ENCODE results near the gene CHST11. TPM values are rescaled to one million over a fixed set of nuclear protein-coding genes. Genes with fewer than 3 reads are reported as not detected.
A peak's percentile ranks its signal among the peaks of the same experiment; 100 is the strongest.

The CHST11 gene
- total and polyA plus RNA-seq, 4 donors: 0.57 to 11.1 (median 3.7) TPM

GRCh38 chr12:104643093-104643818, 186.5 kb downstream of the CHST11 start:
- Histone ChIP-seq H3K27me3 (ENCODE audit: control insufficient read depth in 4 of 4, insufficient read depth in 4 of 4, low read length in 3 of 4) (no peaks in the 10 kb centered on the region), H3K9ac (ENCODE audit: low read depth in 1 of 2, low read length in 2 of 2) (no peak overlapping the region), H3K36me3 (ENCODE audit: control insufficient read depth in 4 of 4, insufficient read depth in 3 of 4, low read depth in 1 of 4, low read length in 3 of 4) (no peaks in the 10 kb centered on the region), H3K27ac (ENCODE audit: low read depth in 1 of 2, low read length in 2 of 2) (peak overlapping the region; percentile 17 to 59), H3K4me3 (ENCODE audit: low read depth in 1 of 3, low read length in 3 of 3) (no peak overlapping the region), H3K9me3 (ENCODE audit: control insufficient read depth in 4 of 4, low read length in 3 of 4) (peaks cover 0 to 3% (median 1%) of the 10 kb centered on the region in 4 donors), H3K4me1 (ENCODE audit: control insufficient read depth in 4 of 4, insufficient read depth in 4 of 4, low read length in 3 of 4) (no peaks in the 10 kb centered on the region)
- 81% methylated on average over 8 of the region's 8 CpGs for WGBS
- TF ChIP-seq ZBTB33 (IDR thresholded peaks at IDR 0.05) (no peak), HNF4A (conservative IDR thresholded peaks at IDR 0.05) (no peak)
- DNase-seq (ENCODE audit: low spot score): no peak

GRCh38 chr12:104643819-104644669, 187.3 kb downstream of the CHST11 start:
- Histone ChIP-seq H3K9ac (ENCODE audit: low read depth in 1 of 2, low read length in 2 of 2) (no peak overlapping the region), H3K36me3 (ENCODE audit: control insufficient read depth in 4 of 4, insufficient read depth in 3 of 4, low read depth in 1 of 4, low read length in 3 of 4) (no peaks in the 10 kb centered on the region), H3K9me3 (ENCODE audit: control insufficient read depth in 4 of 4, low read length in 3 of 4) (peaks cover 0 to 3% (median 1%) of the 10 kb centered on the region in 4 donors), H3K27me3 (ENCODE audit: control insufficient read depth in 4 of 4, insufficient read depth in 4 of 4, low read length in 3 of 4) (no peaks in the 10 kb centered on the region), H3K4me3 (ENCODE audit: low read depth in 1 of 3, low read length in 3 of 3) (no peak overlapping the region), H3K27ac (ENCODE audit: low read depth in 1 of 2, low read length in 2 of 2) (peak overlapping the region; percentile 51 to 59), H3K4me1 (ENCODE audit: control insufficient read depth in 4 of 4, insufficient read depth in 4 of 4, low read length in 3 of 4) (no peaks in the 10 kb centered on the region)
- 63% methylated on average over 12 of the region's 12 CpGs for WGBS
- TF ChIP-seq NR2F2 (IDR thresholded peaks at IDR 0.05) (no peak), GABPA (IDR thresholded peaks at IDR 0.05 in 1 of 2, conservative IDR thresholded peaks at IDR 0.05 in 1 of 2) (no peak), RXRA (IDR thresholded peaks at IDR 0.05) (no peak), HNF4A (conservative IDR thresholded peaks at IDR 0.05) (no peak), MAX (IDR thresholded peaks at IDR 0.05) (no peak)
- no peak for DNase-seq (ENCODE audit: low spot score)

DNA sequence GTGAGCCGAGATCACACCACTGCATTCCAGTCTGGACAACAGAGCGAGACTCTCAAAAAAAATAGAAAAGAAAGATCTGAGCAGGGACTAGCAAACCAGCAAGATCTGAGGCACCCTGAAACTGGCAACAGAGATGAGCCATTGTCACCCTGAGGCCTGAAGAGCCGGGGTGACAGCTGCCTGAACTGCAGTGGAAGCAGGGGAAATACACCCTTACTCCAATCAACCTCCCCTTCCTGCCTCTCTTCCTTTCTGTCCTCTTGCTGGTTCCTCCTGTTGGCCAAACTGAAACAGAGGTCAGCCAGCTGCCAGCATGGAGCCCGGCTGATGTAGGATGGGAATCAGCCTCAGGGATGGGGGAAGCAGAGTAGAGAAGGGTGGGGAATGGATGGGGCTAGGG, 192.0 kb downstream of the CHST11 start:
- Histone ChIP-seq H3K27ac (ENCODE audit: low read depth in 1 of 2, low read length in 2 of 2) (no peak overlapping the region), H3K27me3 (ENCODE audit: control insufficient read depth in 4 of 4, insufficient read depth in 4 of 4, low read length in 3 of 4) (no peaks in the 10 kb centered on the region), H3K36me3 (ENCODE audit: control insufficient read depth in 4 of 4, insufficient read depth in 3 of 4, low read depth in 1 of 4, low read length in 3 of 4) (no peaks in the 10 kb centered on the region), H3K9me3 (ENCODE audit: control insufficient read depth in 4 of 4, low read length in 3 of 4) (peaks cover 0 to 3% (median 1%) of the 10 kb centered on the region in 4 donors), H3K4me3 (ENCODE audit: low read depth in 1 of 3, low read length in 3 of 3) (no peak overlapping the region), H3K4me1 (ENCODE audit: control insufficient read depth in 4 of 4, insufficient read depth in 4 of 4, low read length in 3 of 4) (no peaks in the 10 kb centered on the region), H3K9ac (ENCODE audit: low read depth in 1 of 2, low read length in 2 of 2) (no peak overlapping the region)
- DNase-seq (ENCODE audit: low spot score): no peak
- TF ChIP-seq RAD21 (IDR thresholded peaks at IDR 0.05) (no peak), SP1 (IDR thresholded peaks at IDR 0.05) (no peak), MAX (IDR thresholded peaks at IDR 0.05) (no peak), GABPA (IDR thresholded peaks at IDR 0.05 in 1 of 2, conservative IDR thresholded peaks at IDR 0.05 in 1 of 2) (no peak)
- 76% methylated on average over 4 of the region's 4 CpGs for WGBS

Measured in liver (tissue), 9 donors.